HL-60 (cell line): ENCODE results near the gene MS4A6A.

Experiments
- DNase-seq, 2 experiments: peaks; one replicate each; pipeline ENCODE4 v3.0.0-alpha.2; 2010 to 2020; ENCODE audit warnings: low read depth in 1 of 2, low spot score in 1 of 2
- H3K27ac ChIP-seq: fragments of 250-450 bp; sonication (Bioruptor Pico); replicated peaks from 2 replicates; pipeline ENCODE4 v1.5.1; 2020; ENCODE audit warnings: mild to moderate bottlenecking, moderate library complexity
- H3K27me3 ChIP-seq: fragments of 250-450 bp; sonication (Bioruptor Pico); 2 replicates; pipeline ENCODE4 v1.5.1; 2021; ENCODE audit warnings: mild to moderate bottlenecking, moderate library complexity; ENCODE audit not compliant: insufficient read depth, poor library complexity, severe bottlenecking
- H3K4me3 ChIP-seq: replicated peaks from 2 replicates; pipeline ENCODE4 v1.5.1; 2011; ENCODE audit warnings: mild to moderate bottlenecking, control low read depth, low read length; ENCODE audit not compliant: insufficient read depth
- GABPA ChIP-seq: IDR thresholded peaks from 2 replicates; pipeline ENCODE4 v1.6.1; 2012; ENCODE audit warnings: low read depth
- POLR2AphosphoS5 ChIP-seq: IDR thresholded peaks from 2 replicates; pipeline ENCODE4 v1.6.1; 2012; ENCODE audit warnings: low read depth
- REST ChIP-seq: IDR thresholded peaks from 2 replicates; pipeline ENCODE4 v1.6.1; 2012; ENCODE audit warnings: low read depth; ENCODE audit not compliant: insufficient replicate concordance
- SPI1 ChIP-seq: IDR thresholded peaks from 2 replicates; pipeline ENCODE4 v1.6.1; 2012; ENCODE audit warnings: low read depth, mild to moderate bottlenecking, borderline replicate concordance
- TF ChIP-seq, protein P1 (sequence below): IDR thresholded peaks from one replicate; pipeline ENCODE4 v1.5.1; 2011; ENCODE audit warnings: low read length, control low read depth, inconsistent platforms; ENCODE audit not compliant: insufficient read depth

MS4A6A gene

GRCh38 chr11:60161107-60161506 is 21.8 kb downstream of the MS4A6A start:
- TF ChIP-seq, protein P1, sequence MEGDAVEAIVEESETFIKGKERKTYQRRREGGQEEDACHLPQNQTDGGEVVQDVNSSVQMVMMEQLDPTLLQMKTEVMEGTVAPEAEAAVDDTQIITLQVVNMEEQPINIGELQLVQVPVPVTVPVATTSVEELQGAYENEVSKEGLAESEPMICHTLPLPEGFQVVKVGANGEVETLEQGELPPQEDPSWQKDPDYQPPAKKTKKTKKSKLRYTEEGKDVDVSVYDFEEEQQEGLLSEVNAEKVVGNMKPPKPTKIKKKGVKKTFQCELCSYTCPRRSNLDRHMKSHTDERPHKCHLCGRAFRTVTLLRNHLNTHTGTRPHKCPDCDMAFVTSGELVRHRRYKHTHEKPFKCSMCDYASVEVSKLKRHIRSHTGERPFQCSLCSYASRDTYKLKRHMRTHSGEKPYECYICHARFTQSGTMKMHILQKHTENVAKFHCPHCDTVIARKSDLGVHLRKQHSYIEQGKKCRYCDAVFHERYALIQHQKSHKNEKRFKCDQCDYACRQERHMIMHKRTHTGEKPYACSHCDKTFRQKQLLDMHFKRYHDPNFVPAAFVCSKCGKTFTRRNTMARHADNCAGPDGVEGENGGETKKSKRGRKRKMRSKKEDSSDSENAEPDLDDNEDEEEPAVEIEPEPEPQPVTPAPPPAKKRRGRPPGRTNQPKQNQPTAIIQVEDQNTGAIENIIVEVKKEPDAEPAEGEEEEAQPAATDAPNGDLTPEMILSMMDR, result no peak
- no peak for TF ChIP-seq SPI1
- TF ChIP-seq GABPA, result no peak
- no peak for TF ChIP-seq REST
- no peak for TF ChIP-seq POLR2AphosphoS5
- no peak overlapping the region for H3K4me3 ChIP-seq
- no peak for DNase-seq
- no peaks in the 10 kb centered on the region for H3K27me3 ChIP-seq
- no peak overlapping the region for H3K27ac ChIP-seq

DNA sequence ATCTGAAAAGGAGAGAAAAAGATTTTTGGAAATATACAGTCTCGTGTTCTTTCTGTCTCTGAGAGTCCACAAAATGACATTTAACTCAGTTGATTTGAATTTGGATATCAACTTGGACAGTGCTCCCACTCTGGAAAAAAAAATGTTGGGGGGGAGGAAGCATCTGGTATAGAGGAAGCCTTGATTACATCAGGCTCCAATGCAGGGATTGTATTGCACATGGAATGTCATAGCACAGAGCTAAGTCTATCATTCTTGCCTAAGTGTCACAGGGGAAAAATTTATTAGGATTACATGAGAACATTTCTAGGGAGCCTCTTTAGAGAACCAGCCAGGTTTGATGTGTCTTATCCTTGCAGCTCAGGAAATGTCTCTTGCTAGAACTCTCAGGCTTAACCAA is 23.0 kb downstream of the MS4A6A start:
- DNase-seq, result no peak
- Histone ChIP-seq H3K4me3 (no peak overlapping the region), H3K27me3 (no peaks in the 10 kb centered on the region), H3K27ac (no peak overlapping the region)
- TF ChIP-seq POLR2AphosphoS5 (no peak), SPI1 (no peak), REST (no peak), GABPA (no peak)
- TF ChIP-seq, protein P1, result no peak

GRCh38 chr11:60159284-60159683 is 23.6 kb downstream of the MS4A6A start:
- no peaks in the 10 kb centered on the region for H3K27me3 ChIP-seq
- DNase-seq, result no peak
- no peak overlapping the region for H3K27ac ChIP-seq
- TF ChIP-seq REST (no peak), GABPA (no peak)
- H3K4me3 ChIP-seq, result no peak overlapping the region

DNA sequence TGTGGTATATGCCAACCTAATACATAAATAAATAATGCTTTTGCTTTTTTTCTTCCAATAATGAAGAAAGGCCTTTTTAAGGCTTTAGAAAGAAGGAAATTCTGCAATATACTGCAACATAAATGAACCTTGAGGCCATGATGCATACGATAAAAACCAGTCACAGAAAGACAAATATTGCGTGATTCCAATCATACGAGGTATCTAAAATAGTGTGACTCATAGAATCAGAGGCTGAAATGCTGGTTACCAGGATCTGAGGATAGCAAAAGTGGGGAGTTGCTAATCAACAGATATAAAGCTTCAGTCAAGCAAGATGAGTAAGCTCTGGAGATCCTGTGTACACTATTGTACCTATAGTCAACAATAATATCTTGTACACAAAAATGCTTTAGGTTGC is 24.2 kb downstream of the MS4A6A start:
- no peak overlapping the region for H3K4me3 ChIP-seq
- no peak overlapping the region for H3K27ac ChIP-seq
- TF ChIP-seq, protein P1, result no peak
- TF ChIP-seq SPI1, result no peak
- TF ChIP-seq POLR2AphosphoS5, result no peak
- TF ChIP-seq GABPA, result no peak
- TF ChIP-seq REST, result no peak
- no peaks in the 10 kb centered on the region for H3K27me3 ChIP-seq
- DNase-seq, result peak in 1 of 2 experiments; percentile 35
